HEK293T (cell line): ENCODE results near the gene C6orf89.
"Not testable (repeated sequence)": the region's sequence is repeated elsewhere in the genome, so short reads cannot be mapped to it uniquely, and the experiment has no call there.

ENCODE experiments used
- CTCF ChIA-PET: fragments of 350-600 bp; formaldehyde crosslinking; extraction: SDS; loops from one replicate; lab custom pipeline; 2021; ENCODE audit warnings: antibody characterized with exemption, inconsistent platforms; lab: Yijun Ruan, JAX
- POLR2A ChIA-PET: fragments of 350-600 bp; formaldehyde crosslinking; extraction: SDS; loops from one replicate; lab custom pipeline; 2020; ENCODE audit warnings: antibody characterized with exemption, inconsistent platforms; lab: Yijun Ruan, JAX
- DNase-seq: peaks from one replicate; pipeline ENCODE4 v3.0.0; 2012; ENCODE audit warnings: mixed read lengths; ENCODE audit errors: extremely low spot score
- ARNT ChIP-seq: fragments of 450-650 bp; IDR thresholded peaks from 2 replicates; pipeline ENCODE4 v1.6.1; 2017; ENCODE audit warnings: mild to moderate bottlenecking
- BHLHE40 ChIP-seq: fragments of 450-650 bp; IDR thresholded peaks from 2 replicates; pipeline ENCODE4 v1.6.1; 2016; ENCODE audit warnings: mild to moderate bottlenecking, moderate library complexity, borderline replicate concordance
- CTBP1 ChIP-seq: fragments of 450-650 bp; IDR thresholded peaks from 2 replicates; pipeline ENCODE4 v1.6.1; 2016; ENCODE audit warnings: borderline replicate concordance
- ELF4 ChIP-seq: fragments of 450-650 bp; IDR thresholded peaks from 2 replicates; pipeline ENCODE4 v1.6.1; 2017; ENCODE audit warnings: antibody characterized with exemption
- FOXA1 ChIP-seq: fragments of 450-650 bp; IDR thresholded peaks from 2 replicates; pipeline ENCODE4 v1.6.1; 2016; ENCODE audit warnings: mild to moderate bottlenecking
- FOXK2 ChIP-seq: fragments of 450-650 bp; IDR thresholded peaks from 2 replicates; pipeline ENCODE4 v1.6.1; 2016; ENCODE audit warnings: mild to moderate bottlenecking
- FOXM1 ChIP-seq: fragments of 450-650 bp; IDR thresholded peaks from 2 replicates; pipeline ENCODE4 v1.6.1; 2017; ENCODE audit warnings: mild to moderate bottlenecking, borderline replicate concordance
- HDGF ChIP-seq: fragments of 450-650 bp; IDR thresholded peaks from 2 replicates; pipeline ENCODE4 v1.6.1; 2017; ENCODE audit warnings: antibody characterized with exemption, borderline replicate concordance
- L3MBTL2 ChIP-seq: fragments of 450-650 bp; conservative IDR thresholded peaks from 2 replicates; pipeline ENCODE4 v1.6.1; 2016; ENCODE audit warnings: mild to moderate bottlenecking
- LEF1 ChIP-seq: fragments of 450-650 bp; IDR thresholded peaks from 2 replicates; pipeline ENCODE4 v1.6.1; 2017; ENCODE audit warnings: mild to moderate bottlenecking, borderline replicate concordance
- NFRKB ChIP-seq: fragments of 450-650 bp; IDR thresholded peaks from 2 replicates; pipeline ENCODE4 v1.6.1; 2016; ENCODE audit warnings: mild to moderate bottlenecking, moderate library complexity
- PKNOX1 ChIP-seq: fragments of 450-650 bp; IDR thresholded peaks from 2 replicates; pipeline ENCODE4 v1.6.1; 2016
- SP1 ChIP-seq: fragments of 450-650 bp; IDR thresholded peaks from 2 replicates; pipeline ENCODE4 v1.6.1; 2017
- SUZ12 ChIP-seq: fragments of 450-650 bp; IDR thresholded peaks from 2 replicates; pipeline ENCODE4 v1.6.1; 2016; ENCODE audit warnings: mild to moderate bottlenecking
- TARDBP ChIP-seq: fragments of 450-650 bp; IDR thresholded peaks from 2 replicates; pipeline ENCODE4 v1.6.1; 2016
- ZNF384 ChIP-seq: fragments of 450-650 bp; IDR thresholded peaks from 2 replicates; pipeline ENCODE4 v1.6.1; 2016

Gene C6orf89

GRCh38 chr6:36933519-36933918 lies 47.8 kb downstream of the C6orf89 start:
- no peak for DNase-seq
- POLR2A ChIA-PET = no interaction called here
- TF ChIP-seq ARNT = no peak
- no peak for TF ChIP-seq LEF1
- CTCF ChIA-PET = no interaction called here

DNA sequence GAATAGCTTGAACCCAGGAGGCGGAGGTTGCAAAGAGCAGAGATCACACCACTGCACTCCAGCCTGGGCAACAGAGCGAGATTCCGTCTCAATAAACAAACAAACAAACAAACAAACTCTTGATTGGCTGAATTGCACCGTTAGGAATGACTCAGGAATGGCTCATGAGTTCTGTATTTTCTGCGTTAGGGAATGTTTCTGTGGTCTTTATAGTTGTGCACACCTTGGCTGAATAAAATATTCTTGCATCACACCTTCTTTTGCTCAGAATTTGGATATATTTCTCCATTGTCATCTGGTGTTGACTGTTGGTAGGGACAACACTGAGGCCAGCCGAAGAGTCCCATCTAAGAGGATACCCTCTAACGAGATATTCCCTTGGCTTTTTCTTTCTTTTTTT lies 49.1 kb downstream of the C6orf89 start:
- ChIA-PET CTCF (no interaction called here), POLR2A (no interaction called here)
- no peak for DNase-seq
- no peak for TF ChIP-seq FOXM1
- TF ChIP-seq TARDBP = no peak
- no peak for TF ChIP-seq FOXK2
- TF ChIP-seq PKNOX1 = no peak
- no peak for TF ChIP-seq SUZ12
- TF ChIP-seq CTBP1 = no peak
- TF ChIP-seq NFRKB = no peak
- no peak for TF ChIP-seq L3MBTL2
- no peak for TF ChIP-seq ELF4
- TF ChIP-seq LEF1 = no peak

- TF ChIP-seq NFRKB (no peak), TARDBP (no peak), FOXM1 (no peak)
- ChIA-PET CTCF (interaction anchor here (0.6 kb wide), 1 partner anchor 84 kb away, joined by 5 read pairs; no protein-coding TSS in a partner anchor), POLR2A (no interaction called here)
- no peak for DNase-seq
Observed at GRCh38 chr6:36936824-36937223, 51.1 kb downstream of the C6orf89 start.

DNA sequence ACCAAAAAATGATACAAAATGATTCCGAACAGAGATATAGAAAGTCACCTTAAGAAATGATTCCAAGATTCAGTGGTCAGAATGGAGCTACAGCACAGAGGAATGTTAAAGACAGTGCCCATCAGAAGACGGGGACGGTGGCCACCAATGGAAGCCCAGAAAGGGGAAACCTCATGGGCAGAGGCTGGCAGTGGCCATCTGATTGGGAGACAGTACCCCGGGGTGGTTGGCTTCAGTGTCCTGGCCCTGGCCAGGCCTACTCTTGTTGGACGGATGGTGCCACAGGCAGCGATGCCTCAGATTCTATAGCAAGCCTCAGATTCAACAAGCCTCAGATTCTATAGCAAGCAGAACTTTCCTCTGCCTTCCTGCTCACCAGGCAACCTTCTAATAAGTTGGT lies 52.1 kb downstream of the C6orf89 start:
- no peak for DNase-seq
- ChIA-PET CTCF (no interaction called here), POLR2A (no interaction called here)
- TF ChIP-seq SUZ12 = no peak
- no peak for TF ChIP-seq BHLHE40
- TF ChIP-seq PKNOX1 = no peak
- no peak for TF ChIP-seq FOXM1
- no peak for TF ChIP-seq FOXK2
- TF ChIP-seq L3MBTL2 = no peak
- TF ChIP-seq TARDBP = no peak
- no peak for TF ChIP-seq FOXA1
- no peak for TF ChIP-seq CTBP1
- TF ChIP-seq NFRKB = no peak
- TF ChIP-seq ELF4 = no peak
- TF ChIP-seq SP1 = no peak

GRCh38 chr6:36938536-36938935 lies 52.8 kb downstream of the C6orf89 start:
- POLR2A ChIA-PET = no interaction called here
- no peak for DNase-seq
- CTCF ChIA-PET = no interaction called here
- TF ChIP-seq SUZ12 (no peak), FOXM1 (no peak), TARDBP (no peak), SP1 (no peak), FOXK2 (no peak)

DNA sequence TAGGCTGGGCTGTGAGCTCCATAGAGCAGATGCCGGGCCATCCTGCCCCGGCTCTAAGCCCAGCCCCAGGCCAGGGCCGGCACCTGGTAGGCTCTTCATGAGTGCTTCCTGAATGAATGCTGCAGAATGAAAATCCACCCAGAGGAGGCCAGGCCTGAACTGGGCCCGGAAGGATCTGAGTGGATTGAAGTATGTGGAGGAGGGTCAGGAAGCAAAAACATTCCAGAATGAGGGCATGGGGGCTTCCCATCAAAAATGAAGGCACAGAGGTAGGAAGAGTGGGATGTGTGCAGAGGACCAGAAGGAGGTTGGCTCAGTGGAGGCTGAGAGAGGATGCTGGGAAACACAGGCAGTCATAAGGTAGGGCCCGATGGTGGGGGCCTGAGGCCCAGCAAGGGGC lies 53.3 kb downstream of the C6orf89 start:
- DNase-seq, CTCF ChIA-PET, POLR2A ChIA-PET: not testable (repeated sequence)

GRCh38 chr6:36940027-36940426 lies 54.3 kb downstream of the C6orf89 start:
- DNase-seq = no peak
- POLR2A ChIA-PET = no interaction called here
- TF ChIP-seq ELF4 (no peak), CTBP1 (no peak), ARNT (no peak), SUZ12 (no peak), LEF1 (no peak), NFRKB (no peak), PKNOX1 (no peak), FOXA1 (no peak), FOXK2 (no peak), HDGF (no peak), BHLHE40 (no peak), FOXM1 (no peak), ZNF384 (no peak), SP1 (no peak), TARDBP (no peak), L3MBTL2 (no peak)
- CTCF ChIA-PET = no interaction called here

GRCh38 chr6:36941561-36941960 lies 55.8 kb downstream of the C6orf89 start:
- DNase-seq, POLR2A ChIA-PET, CTCF ChIA-PET: not testable (repeated sequence)

GRCh38 chr6:36942329-36942728 lies 56.6 kb downstream of the C6orf89 start:
- CTCF ChIA-PET, DNase-seq, POLR2A ChIA-PET: not testable (repeated sequence)
